Measurements from ENCODE around the gene MXD3. TPM values are rescaled to one million over a fixed set of nuclear protein-coding genes. Genes with fewer than 3 reads are reported as not detected.

The MXD3 gene
- total RNA-seq, 1 donor from 2014 or later = 29.5 TPM

- Mint-ChIP-seq H3K4me3 (no peak overlapping the region), H3K27ac (no peak overlapping the region), H3K27me3 (peaks cover 33% of the 10 kb centered on the region), H3K36me3 (no peaks in the 10 kb centered on the region), H3K4me1 (ENCODE audit: unreplicated experiment) (peaks cover 25% of the 10 kb centered on the region), H3K9me3 (no peaks in the 10 kb centered on the region)
- DNase-seq (ENCODE audit: extremely low spot score, unreplicated experiment) = no peak
- TF ChIP-seq CTCF (conservative IDR thresholded peaks at IDR 0.05) = no peak
These were observed 43.0 kb upstream of the MXD3 start for GRCh38 chr5:177354711-177355110.

DNA sequence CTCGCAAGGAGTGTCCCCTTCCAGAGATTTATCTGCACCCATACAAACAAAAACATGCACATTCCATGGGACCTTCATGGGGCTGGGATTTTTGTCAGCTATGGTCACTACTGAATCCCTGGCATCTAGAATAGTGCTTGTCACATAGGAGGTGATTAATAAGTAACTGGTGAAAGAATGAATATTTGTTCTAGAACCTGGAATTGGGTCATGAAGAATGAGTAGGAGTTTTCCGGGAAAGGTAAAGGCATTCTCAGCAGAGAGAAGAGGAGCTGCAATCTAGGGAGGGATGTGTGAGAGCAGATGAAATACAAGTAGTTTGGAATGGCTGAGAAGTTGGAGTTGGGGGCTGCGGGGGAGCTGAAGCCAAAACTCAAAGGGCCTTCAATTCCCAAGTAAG is 42.6 kb upstream of the MXD3 start:
- DNase-seq (ENCODE audit: extremely low spot score, unreplicated experiment) = no peak
- no peak for TF ChIP-seq CTCF (conservative IDR thresholded peaks at IDR 0.05)
- H3K36me3 Mint-ChIP-seq = no peaks in the 10 kb centered on the region
- no peak overlapping the region for H3K27ac Mint-ChIP-seq
- no peaks in the 10 kb centered on the region for H3K9me3 Mint-ChIP-seq
- peaks cover 30% of the 10 kb centered on the region for H3K4me1 Mint-ChIP-seq (ENCODE audit: unreplicated experiment)
- H3K4me3 Mint-ChIP-seq = no peak overlapping the region
- peaks cover 32% of the 10 kb centered on the region for H3K27me3 Mint-ChIP-seq

GRCh38 chr5:177353093-177353492 is 41.4 kb upstream of the MXD3 start:
- TF ChIP-seq CTCF (conservative IDR thresholded peaks at IDR 0.05) = no peak
- DNase-seq (ENCODE audit: extremely low spot score, unreplicated experiment) = no peak
- Mint-ChIP-seq H3K9me3 (no peaks in the 10 kb centered on the region), H3K4me3 (peak overlapping the region; percentile 61), H3K27me3 (peaks cover 25% of the 10 kb centered on the region), H3K4me1 (ENCODE audit: unreplicated experiment) (peaks cover 33% of the 10 kb centered on the region), H3K27ac (peak overlapping the region; percentile 32), H3K36me3 (no peaks in the 10 kb centered on the region)

DNA sequence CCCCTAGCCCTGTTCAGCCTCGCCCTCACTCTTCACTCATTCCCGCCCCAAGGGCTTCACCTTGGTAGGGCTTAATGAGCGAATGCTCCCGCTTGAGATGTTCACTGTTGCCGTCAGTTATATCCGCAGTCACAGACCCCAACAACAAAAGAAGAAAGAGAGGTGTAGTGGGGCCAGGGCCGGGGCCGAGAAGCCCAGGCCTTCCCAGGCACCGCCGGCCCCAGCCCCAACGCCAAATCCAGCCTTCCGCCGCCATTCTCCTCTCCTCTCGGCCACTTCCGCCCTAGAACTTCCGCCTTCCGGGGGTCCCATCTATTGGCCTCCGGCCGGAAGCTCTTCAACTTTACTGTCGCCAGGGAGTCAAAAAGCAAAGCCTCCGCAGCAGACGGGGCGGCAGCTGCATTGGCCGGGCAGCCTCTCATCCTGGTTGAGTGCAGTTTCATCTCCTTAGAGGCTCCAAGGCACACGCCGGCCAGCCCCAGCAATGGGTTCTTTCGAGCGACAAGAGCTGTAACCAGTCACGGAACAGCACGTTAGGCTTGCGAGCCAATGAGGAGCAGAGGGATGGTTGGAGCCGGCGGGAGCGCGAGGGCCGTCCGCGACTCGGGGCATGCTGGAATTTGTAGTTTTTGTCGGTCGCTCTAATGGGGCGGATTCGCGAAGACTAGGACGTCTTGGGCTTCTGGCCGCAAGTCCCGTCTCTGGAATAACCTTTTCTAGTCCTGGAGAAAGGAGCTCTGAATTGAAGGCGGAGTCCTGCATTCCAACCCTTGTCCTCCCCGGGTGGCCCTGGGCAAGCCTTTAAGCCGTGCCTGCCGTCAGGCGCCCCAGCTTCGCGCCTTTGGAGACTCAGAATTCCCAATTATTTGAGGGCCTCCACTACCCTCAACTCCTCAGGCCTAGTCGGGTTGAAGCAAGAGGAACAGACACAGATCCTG is 40.0 kb upstream of the MXD3 start, which contains the start of gene LMAN2:
Gene LMAN2, minus strand, starts transcription at position 277 of the 938 bp plus-strand sequence. Its CDS starts 21 bp downstream, at position 256.
- peak; percentile 90 for DNase-seq (ENCODE audit: extremely low spot score, unreplicated experiment)
- Mint-ChIP-seq H3K9me3 (no peaks in the 10 kb centered on the region), H3K27me3 (peaks cover 15% of the 10 kb centered on the region), H3K4me3 (peak within 1 kb of the TSS; percentile 100), H3K27ac (peak within 1 kb of the TSS; percentile 99), H3K36me3 (no peaks in the 10 kb centered on the region), H3K4me1 (ENCODE audit: unreplicated experiment) (peaks cover 27% of the 10 kb centered on the region)
- TF ChIP-seq CTCF (conservative IDR thresholded peaks at IDR 0.05) = no peak

DNA sequence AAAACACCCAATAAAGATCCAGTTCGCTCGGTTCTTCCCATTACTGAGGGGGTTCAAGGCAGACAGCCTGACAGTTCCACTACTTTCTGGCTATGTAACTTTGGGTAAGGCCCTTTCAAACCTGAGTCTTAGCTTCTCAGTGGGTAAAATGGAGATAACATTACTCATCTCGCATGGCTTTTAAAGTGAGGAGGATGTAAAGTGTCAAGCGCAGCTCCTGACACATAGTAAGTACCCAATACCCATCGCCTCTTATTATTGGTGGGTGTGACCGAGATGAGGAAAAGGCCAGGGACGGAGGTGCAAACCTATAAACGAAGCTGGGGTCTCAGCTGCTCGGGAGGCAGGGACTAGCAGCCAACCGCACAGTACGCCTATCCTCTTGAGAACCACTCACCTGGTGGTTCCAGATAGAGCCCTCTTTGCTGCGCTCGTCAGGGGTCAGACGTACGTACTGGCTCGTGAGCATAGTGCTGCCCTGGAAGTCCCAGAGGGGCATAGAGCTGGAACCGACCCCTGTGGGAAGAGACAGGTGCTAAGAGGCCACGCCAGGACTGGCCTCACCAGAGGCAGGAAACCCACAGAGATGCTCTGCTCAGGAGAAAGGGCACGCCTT is 39.2 kb upstream of the MXD3 start:
- no peaks in the 10 kb centered on the region for H3K36me3 Mint-ChIP-seq

More for the DNA sequence above, 39.2 kb upstream of the MXD3 start:
- peaks cover 27% of the 10 kb centered on the region for H3K4me1 Mint-ChIP-seq (ENCODE audit: unreplicated experiment)
- DNase-seq (ENCODE audit: extremely low spot score, unreplicated experiment) = no peak
- H3K27me3 Mint-ChIP-seq = peaks cover 11% of the 10 kb centered on the region
- peak overlapping the region; percentile 99 for H3K27ac Mint-ChIP-seq
- TF ChIP-seq CTCF (conservative IDR thresholded peaks at IDR 0.05) = no peak
- H3K9me3 Mint-ChIP-seq = no peaks in the 10 kb centered on the region
- H3K4me3 Mint-ChIP-seq = peak overlapping the region; percentile 100
